Smooth muscle cell (in vitro differentiated cells): ENCODE results near the gene KLF13. TPM values are rescaled to one million over a fixed set of nuclear protein-coding genes. Genes with fewer than 3 reads are reported as not detected.

Source experiments
- DNase-seq: peaks from one replicate; lab custom pipeline; 2025; ENCODE audit not compliant: unreplicated experiment; lab: John Stamatoyannopoulos, UW
- H2AFZ ChIP-seq: fragments of 200-600 bp; sonication (generic); 2 replicates; pipeline ENCODE4 v1.6.0; 2016; ENCODE audit warnings: antibody characterized with exemption, low read depth, mild to moderate bottlenecking
- H3F3A ChIP-seq: fragments of 200-600 bp; sonication (generic); 2 replicates; pipeline ENCODE4 v1.6.0; 2017; ENCODE audit warnings: antibody characterized with exemption, low read depth
- H3K27ac ChIP-seq: fragments of 200-600 bp; sonication (generic); 2 replicates; pipeline ENCODE4 v1.5.1; 2016; ENCODE audit warnings: low read depth, mild to moderate bottlenecking
- H3K27me3 ChIP-seq: fragments of 200-600 bp; sonication (generic); 2 replicates; pipeline ENCODE4 v1.6.1; 2016; ENCODE audit warnings: low read depth, mild to moderate bottlenecking
- H3K36me3 ChIP-seq: fragments of 200-600 bp; sonication (generic); 2 replicates; pipeline ENCODE4 v1.5.1; 2016; ENCODE audit warnings: low read depth
- H3K4me1 ChIP-seq: fragments of 200-600 bp; sonication (generic); 2 replicates; pipeline ENCODE4 v1.5.1; 2016; ENCODE audit warnings: low read depth
- H3K4me2 ChIP-seq: fragments of 200-600 bp; sonication (generic); 2 replicates; pipeline ENCODE4 v1.6.0; 2016; ENCODE audit warnings: mild to moderate bottlenecking
- H3K4me3 ChIP-seq: fragments of 200-600 bp; sonication (generic); 2 replicates; pipeline ENCODE4 v1.5.1; 2016; ENCODE audit warnings: mild to moderate bottlenecking
- H3K79me2 ChIP-seq: fragments of 200-600 bp; sonication (generic); 2 replicates; pipeline ENCODE4 v1.6.0; 2016; ENCODE audit warnings: low read depth, mild to moderate bottlenecking
- H3K9ac ChIP-seq: fragments of 200-600 bp; sonication (generic); 2 replicates; pipeline ENCODE4 v1.6.0; 2016; ENCODE audit warnings: low read depth
- H3K9me3 ChIP-seq: fragments of 200-600 bp; sonication (generic); replicated peaks from 2 replicates; pipeline ENCODE4 v1.5.1; 2016; ENCODE audit warnings: low read depth
- H4K20me1 ChIP-seq: fragments of 200-600 bp; sonication (generic); 2 replicates; pipeline ENCODE4 v1.6.0; 2016; ENCODE audit warnings: low read depth
- CTCF ChIP-seq: fragments of 200-600 bp; sonication (generic); IDR thresholded peaks from 2 replicates; pipeline ENCODE4 v1.5.1; 2017; ENCODE audit warnings: borderline replicate concordance, mild to moderate bottlenecking, antibody characterized with exemption; ENCODE audit not compliant: insufficient read depth, poor library complexity, severe bottlenecking
- whole genome bisulfite sequencing: methylation state at CpG from one replicate; pipeline ENCODE4 v1.1.7; 2016; ENCODE audit warnings: low lambda C conversion rate; 5-methylcytosine and 5-hydroxymethylcytosine counted together
- polyA plus RNA-seq: library from polyadenylated mRNA; unstranded; fragments of >200 nt; fragmentation: Nextera tagmentation; extraction: Ambion mirVana; gene quantifications from 2 replicates; pipeline ENCODE4 v1.2.1, GENCODE V29; 2016
- total RNA-seq: library from RNA; depleted of rRNA; stranded (reverse); fragments of >200 nt; gene quantifications from 2 replicates; pipeline ENCODE4 v1.2.3, GENCODE V29; 2014

KLF13 gene
- total and polyA plus RNA-seq, 2 experiments from 2014 or later, result 42.1 to 74.2 TPM

GRCh38 chr15:31332020-31332680 lies 5.5 kb downstream of the KLF13 start:
- Histone ChIP-seq H3K36me3 (no peaks in the 10 kb centered on the region), H3F3A (no peaks in the 10 kb centered on the region), H3K27me3 (no peaks in the 10 kb centered on the region), H3K79me2 (peaks cover 92% of the 10 kb centered on the region), H3K9ac (no peak overlapping the region), H3K9me3 (no peaks in the 10 kb centered on the region), H2AFZ (no peak overlapping the region), H3K4me3 (no peak overlapping the region), H3K4me1 (peaks cover 10% of the 10 kb centered on the region), H3K27ac (no peak overlapping the region), H3K4me2 (peak overlapping the region; percentile 30), H4K20me1 (peaks cover 92% of the 10 kb centered on the region)
- DNase-seq, result no peak
- no peak for TF ChIP-seq CTCF
- WGBS, result 74% methylated on average over 9 of the region's 9 CpGs

- no peak overlapping the region for H3K4me3 ChIP-seq
- 89% methylated on average over 1 of the region's 1 CpG for WGBS
- peaks cover 10% of the 10 kb centered on the region for H3K4me1 ChIP-seq
- H3K27me3 ChIP-seq, result no peaks in the 10 kb centered on the region
- no peak for DNase-seq
- H4K20me1 ChIP-seq, result peaks cover 97% of the 10 kb centered on the region
- H3K4me2 ChIP-seq, result no peak overlapping the region
- no peaks in the 10 kb centered on the region for H3K9me3 ChIP-seq
- no peak overlapping the region for H2AFZ ChIP-seq
- no peaks in the 10 kb centered on the region for H3F3A ChIP-seq
- peaks cover 97% of the 10 kb centered on the region for H3K79me2 ChIP-seq
- no peak overlapping the region for H3K9ac ChIP-seq
- TF ChIP-seq CTCF, result no peak
- no peaks in the 10 kb centered on the region for H3K36me3 ChIP-seq
- no peak overlapping the region for H3K27ac ChIP-seq
These were observed 6.0 kb downstream of the KLF13 start for GRCh38 chr15:31332681-31333071.

- Histone ChIP-seq H3F3A (no peaks in the 10 kb centered on the region), H3K9me3 (no peaks in the 10 kb centered on the region), H3K79me2 (peaks cover 100% of the 10 kb centered on the region), H3K36me3 (no peaks in the 10 kb centered on the region), H4K20me1 (peaks cover 99% of the 10 kb centered on the region), H3K27me3 (no peaks in the 10 kb centered on the region), H3K27ac (no peak overlapping the region), H3K9ac (no peak overlapping the region), H3K4me3 (no peak overlapping the region), H3K4me1 (peaks cover 10% of the 10 kb centered on the region), H3K4me2 (no peak overlapping the region), H2AFZ (no peak overlapping the region)
- 96% methylated on average over 4 of the region's 4 CpGs for WGBS
- TF ChIP-seq CTCF, result no peak
- DNase-seq, result no peak
These were observed 6.5 kb downstream of the KLF13 start for GRCh38 chr15:31333119-31333518.

GRCh38 chr15:31333820-31334219 lies 7.2 kb downstream of the KLF13 start:
- peaks cover 100% of the 10 kb centered on the region for H3K79me2 ChIP-seq
- no peaks in the 10 kb centered on the region for H3F3A ChIP-seq
- H3K9me3 ChIP-seq, result no peaks in the 10 kb centered on the region
- no peak overlapping the region for H3K4me3 ChIP-seq
- no peak for TF ChIP-seq CTCF
- H3K27me3 ChIP-seq, result no peaks in the 10 kb centered on the region
- no peak overlapping the region for H3K4me2 ChIP-seq
- 100% methylated on average over 3 of the region's 3 CpGs for WGBS
- no peak overlapping the region for H3K27ac ChIP-seq
- DNase-seq, result no peak
- H2AFZ ChIP-seq, result no peak overlapping the region
- no peaks in the 10 kb centered on the region for H3K36me3 ChIP-seq
- peaks cover 6% of the 10 kb centered on the region for H3K4me1 ChIP-seq
- H3K9ac ChIP-seq, result no peak overlapping the region
- peaks cover 99% of the 10 kb centered on the region for H4K20me1 ChIP-seq
